Activated CD4-positive, alpha-beta T cell treated with anti-CD3 and anti-CD28 coated beads, Interleukin-2, amount 50 U/mL, for 16 hours (primary cell): ENCODE data around the gene F3.

Experiments used
- DNase-seq: peaks from one replicate; pipeline ENCODE4 v3.0.0-alpha.2; 2020

F3 gene

GRCh38 chr1:94551449-94551848 is 9.9 kb upstream of the F3 start:
- DNase-seq, result no peak

GRCh38 chr1:94550800-94551241 is 9.3 kb upstream of the F3 start:
- no peak for DNase-seq

- no peak for DNase-seq
Observed at GRCh38 chr1:94550396-94550795, 8.8 kb upstream of the F3 start.

GRCh38 chr1:94549706-94550105 is 8.1 kb upstream of the F3 start:
- DNase-seq, result no peak

- no peak for DNase-seq
Observed at GRCh38 chr1:94544706-94545490, 3.3 kb upstream of the F3 start.

- DNase-seq, result no peak
Observed at GRCh38 chr1:94543893-94544635, 2.5 kb upstream of the F3 start.

- no peak for DNase-seq
Observed at GRCh38 chr1:94543001-94543400, 1.4 kb upstream of the F3 start.

- no peak for DNase-seq
Observed at GRCh38 chr1:94542088-94542870, 720 bp upstream of the F3 start.

- DNase-seq, result no peak
Observed at GRCh38 chr1:94540440-94541245, 916 bp downstream of the F3 start.

- DNase-seq, result no peak
Observed at GRCh38 chr1:94539496-94539895, 2.1 kb downstream of the F3 start.

- DNase-seq, result no peak
Observed at GRCh38 chr1:94538243-94538827, 3.2 kb downstream of the F3 start.

- no peak for DNase-seq
Observed at GRCh38 chr1:94537254-94537653, 4.3 kb downstream of the F3 start.

GRCh38 chr1:94535879-94536278 is 5.7 kb downstream of the F3 start:
- DNase-seq, result no peak

GRCh38 chr1:94535095-94535494 is 6.5 kb downstream of the F3 start:
- no peak for DNase-seq

GRCh38 chr1:94532077-94532476 is 9.5 kb downstream of the F3 start:
- DNase-seq, result no peak

GRCh38 chr1:94531664-94532063 is 9.9 kb downstream of the F3 start:
- DNase-seq, result no peak

GRCh38 chr1:94530373-94530878 is 11.1 kb downstream of the F3 start:
- no peak for DNase-seq

- no peak for DNase-seq
Observed at GRCh38 chr1:94529416-94529815, 12.1 kb downstream of the F3 start.

GRCh38 chr1:94528826-94529225 is 12.7 kb downstream of the F3 start:
- DNase-seq, result no peak

- DNase-seq, result no peak
Observed at GRCh38 chr1:94528299-94528698, 13.3 kb downstream of the F3 start.

- no peak for DNase-seq
Observed at GRCh38 chr1:94527447-94528031, 14.0 kb downstream of the F3 start.
